OCI-LY1 (cell line): ENCODE measurements around the gene ADCY2.

Experiments used
- EZH2 ChIP-seq: fragments of 200-600 bp; sonication (generic), shearing (Covaris generic); IDR thresholded peaks from 2 replicates; pipeline ENCODE4 v1.8.0; 2017; ENCODE audit warnings: borderline replicate concordance, mixed run types, mild to moderate bottlenecking, antibody characterized with exemption, low read length, moderate library complexity, mixed read lengths
- TF ChIP-seq, protein P1 (sequence below): fragments of 200-600 bp; sonication (generic), shearing (Covaris generic); IDR thresholded peaks from 2 replicates; pipeline ENCODE4 v1.5.1; 2017; ENCODE audit warnings: mild to moderate bottlenecking, antibody characterized with exemption, low read length, moderate library complexity, mixed read lengths

- TF ChIP-seq, protein P1, sequence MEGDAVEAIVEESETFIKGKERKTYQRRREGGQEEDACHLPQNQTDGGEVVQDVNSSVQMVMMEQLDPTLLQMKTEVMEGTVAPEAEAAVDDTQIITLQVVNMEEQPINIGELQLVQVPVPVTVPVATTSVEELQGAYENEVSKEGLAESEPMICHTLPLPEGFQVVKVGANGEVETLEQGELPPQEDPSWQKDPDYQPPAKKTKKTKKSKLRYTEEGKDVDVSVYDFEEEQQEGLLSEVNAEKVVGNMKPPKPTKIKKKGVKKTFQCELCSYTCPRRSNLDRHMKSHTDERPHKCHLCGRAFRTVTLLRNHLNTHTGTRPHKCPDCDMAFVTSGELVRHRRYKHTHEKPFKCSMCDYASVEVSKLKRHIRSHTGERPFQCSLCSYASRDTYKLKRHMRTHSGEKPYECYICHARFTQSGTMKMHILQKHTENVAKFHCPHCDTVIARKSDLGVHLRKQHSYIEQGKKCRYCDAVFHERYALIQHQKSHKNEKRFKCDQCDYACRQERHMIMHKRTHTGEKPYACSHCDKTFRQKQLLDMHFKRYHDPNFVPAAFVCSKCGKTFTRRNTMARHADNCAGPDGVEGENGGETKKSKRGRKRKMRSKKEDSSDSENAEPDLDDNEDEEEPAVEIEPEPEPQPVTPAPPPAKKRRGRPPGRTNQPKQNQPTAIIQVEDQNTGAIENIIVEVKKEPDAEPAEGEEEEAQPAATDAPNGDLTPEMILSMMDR, result no peak
- TF ChIP-seq EZH2, result no peak
These were observed 26.6 kb downstream of the ADCY2 start for GRCh38 chr5:7422316-7423106.
